Measurements from ENCODE around the gene TEK. TPM values are rescaled to one million over a fixed set of nuclear protein-coding genes. Genes with fewer than 3 reads are reported as not detected.

The TEK gene
- total RNA-seq, 6 donors from 2014 or later = 13.6 to 46.7 (median 26.5) TPM

DNA sequence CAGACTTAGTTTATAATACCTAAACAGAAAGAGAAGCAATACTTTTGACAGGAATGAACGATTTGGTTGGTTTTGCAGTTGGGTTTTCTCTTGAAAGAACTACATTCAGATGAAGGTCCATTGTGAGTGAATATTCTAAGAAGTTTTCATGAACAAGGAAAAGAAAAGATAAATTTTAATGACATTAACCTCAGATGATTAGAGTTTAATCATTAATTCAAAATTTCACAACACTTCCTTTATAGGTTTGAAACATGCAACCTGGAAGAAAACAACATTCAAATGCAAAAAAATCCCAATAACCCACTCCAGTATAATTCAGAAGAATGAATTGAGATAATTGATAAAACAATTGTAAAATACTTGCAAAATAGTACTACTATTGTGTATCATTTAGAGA is 164.2 kb downstream of the TEK start:
- DNase-seq (no peak), ATAC-seq (ENCODE audit: low FRiP score in 2 of 2) (no peak)
- WGBS, 2 donors = 84 to 97% methylated on average over 1 of the region's 1 CpG
- H3K9me3 ChIP-seq = no peaks in the 10 kb centered on the region
- H3K27me3 ChIP-seq = no peaks in the 10 kb centered on the region
- peaks cover 0 to 9% (median 0%) of the 10 kb centered on the region in 4 donors for H3K4me1 ChIP-seq
- TF ChIP-seq POLR2A (IDR thresholded peaks at IDR 0.05) = no peak
- no peak overlapping the region for H3K4me3 ChIP-seq
- H3K27ac ChIP-seq = no peak overlapping the region
- no peaks in the 10 kb centered on the region for H3K36me3 ChIP-seq

DNA sequence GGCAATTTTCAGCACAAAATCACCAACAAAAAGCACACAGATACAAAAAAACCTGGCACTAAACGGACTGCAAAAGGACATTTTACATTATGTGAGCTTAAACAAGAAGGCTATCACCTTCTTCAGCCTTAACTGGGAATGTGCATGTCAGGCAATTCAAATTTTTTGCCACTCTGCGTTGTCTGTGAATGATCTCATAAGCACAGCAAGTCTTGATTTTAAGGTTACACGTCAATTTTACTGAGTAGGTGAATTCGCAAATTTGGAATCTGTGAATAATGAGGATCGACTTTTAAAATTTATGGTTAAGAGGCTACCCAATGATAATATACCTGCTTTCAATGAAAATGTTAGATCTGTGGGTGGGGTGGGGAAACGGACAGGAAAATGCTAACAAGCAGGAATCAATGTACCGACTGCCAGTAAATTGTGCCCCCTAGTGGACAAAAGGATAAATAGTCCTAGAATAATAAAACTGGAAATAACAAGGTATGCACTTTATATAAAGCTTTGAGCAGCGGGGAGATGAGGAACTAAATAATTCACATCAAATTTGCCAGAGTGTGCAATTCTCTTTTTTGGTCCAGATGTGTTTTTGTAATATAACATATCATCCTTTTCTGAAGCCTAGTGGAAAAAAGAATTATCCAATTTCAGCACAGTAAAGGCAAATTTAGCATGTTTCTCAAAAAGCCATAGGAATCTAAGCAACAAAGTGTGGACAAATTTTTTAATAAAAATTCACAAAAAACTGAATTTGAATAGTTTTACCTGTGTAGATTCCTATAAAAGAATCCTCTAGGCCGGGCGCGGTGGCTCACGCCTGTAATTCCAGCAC is 167.4 kb downstream of the TEK start:
- DNase-seq = peak in 1 of 2 donors; percentile 13
- Histone ChIP-seq H3K27me3 (no peaks in the 10 kb centered on the region), H3K36me3 (no peaks in the 10 kb centered on the region), H3K27ac (no peak overlapping the region), H3K4me1 (peaks cover 0 to 12% (median 2%) of the 10 kb centered on the region in 4 donors), H3K9me3 (no peaks in the 10 kb centered on the region), H3K4me3 (no peak overlapping the region)
- peak in 1 of 2 donors; percentile 79 for ATAC-seq (ENCODE audit: low FRiP score in 2 of 2)
- WGBS, 2 donors = 40 to 46% methylated on average over 12 of the region's 12 CpGs
- no peak for TF ChIP-seq POLR2AphosphoS5 (IDR thresholded peaks at IDR 0.05)
- TF ChIP-seq EP300 (IDR thresholded peaks at IDR 0.05) = no peak
- TF ChIP-seq POLR2A (IDR thresholded peaks at IDR 0.05) = no peak
- TF ChIP-seq CTCF (IDR thresholded peaks at IDR 0.05) = peak; percentile 62 to 78 (median 72)

- Histone ChIP-seq H3K27ac (no peak overlapping the region), H3K4me3 (no peak overlapping the region), H3K4me1 (peaks cover 0 to 12% (median 3%) of the 10 kb centered on the region in 4 donors), H3K9me3 (no peaks in the 10 kb centered on the region), H3K36me3 (no peaks in the 10 kb centered on the region), H3K27me3 (no peaks in the 10 kb centered on the region)
- ATAC-seq (ENCODE audit: low FRiP score in 2 of 2) = no peak
- TF ChIP-seq POLR2AphosphoS5 (IDR thresholded peaks at IDR 0.05) = no peak
- no peak for TF ChIP-seq EP300 (IDR thresholded peaks at IDR 0.05)
- TF ChIP-seq POLR2A (IDR thresholded peaks at IDR 0.05) = no peak
- DNase-seq = no peak
- WGBS, 2 donors = 81% methylated on average over 1 of the region's 1 CpG
These were observed 169.3 kb downstream of the TEK start for GRCh38 chr9:27278374-27278773.

DNA sequence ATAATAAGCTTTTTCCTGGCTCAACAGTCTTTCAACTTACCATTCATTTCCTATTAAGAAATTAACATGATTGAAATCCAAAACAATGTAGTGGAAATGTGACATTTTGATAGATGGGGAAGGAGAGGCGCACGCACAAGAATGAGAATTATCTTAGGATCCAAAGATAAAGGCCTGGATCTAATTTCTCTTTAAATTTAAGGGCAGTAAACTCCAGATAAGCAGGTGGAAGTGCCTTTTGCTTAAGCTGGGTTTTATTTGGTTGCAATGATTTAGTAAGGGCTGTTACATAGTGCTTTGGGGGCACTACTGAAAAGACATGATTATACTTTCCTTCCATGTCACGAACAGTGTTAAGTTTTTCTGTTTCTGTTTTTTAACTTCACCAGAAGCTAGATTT is 170.6 kb downstream of the TEK start:
- H3K9me3 ChIP-seq = no peaks in the 10 kb centered on the region
- H3K4me1 ChIP-seq = peaks cover 0 to 12% (median 3%) of the 10 kb centered on the region in 4 donors
- no peaks in the 10 kb centered on the region for H3K36me3 ChIP-seq
- ATAC-seq (ENCODE audit: low FRiP score in 2 of 2) (no peak), DNase-seq (no peak)
- no peaks in the 10 kb centered on the region for H3K27me3 ChIP-seq
- no peak overlapping the region for H3K27ac ChIP-seq
- TF ChIP-seq CTCF (IDR thresholded peaks at IDR 0.05) (no peak), POLR2A (IDR thresholded peaks at IDR 0.05) (no peak), EP300 (IDR thresholded peaks at IDR 0.05) (no peak), POLR2AphosphoS5 (IDR thresholded peaks at IDR 0.05) (no peak)
- no peak overlapping the region for H3K4me3 ChIP-seq
- WGBS, 2 donors = 70 to 77% methylated on average over 3 of the region's 3 CpGs

Small RNA genes lying within 50 kb of the gene (small RNA-seq; reads per million reads assigned to genes)
- gene AL355433.1 = 0 reads per million in 4 donors
- gene RNA5SP280 = 0 reads per million in 4 donors

Other genes starting within 250 kb of the TEK start
- gene CAAP1, start 216.4 kb upstream of the TEK start, total RNA-seq = 10 to 100 TPM in 4 of 6 donors, 1 to 10 TPM in 2; 9.4 to 16.8 (median 14.2) TPM
- 10 to 100 TPM; 18.2 to 29.2 (median 22.2) TPM for gene PLAA, start 162.0 kb upstream of the TEK start, total RNA-seq
- gene IFT74, start 152.8 kb upstream of the TEK start, total RNA-seq = 10 to 100 TPM in 4 of 6 donors, 1 to 10 TPM in 2; 7.3 to 33.5 (median 10.8) TPM
- 1 to 10 TPM in 1 of 6 donors, under 1 TPM in 3, not detected in 2; 0.15 to 1.5 (median 0.35) TPM for gene LRRC19, start 103.6 kb upstream of the TEK start, total RNA-seq
- gene EQTN, start 187.9 kb downstream of the TEK start, total RNA-seq = under 1 TPM in 2 of 6 donors, not detected in 4; 0.34 to 0.40 TPM